BJ (cell line): ENCODE measurements around the gene NKD2. TPM values are rescaled to one million over a fixed set of nuclear protein-coding genes. Genes with fewer than 3 reads are reported as not detected.

Source experiments
- CTCF ChIA-PET: fragments of 350-600 bp; formaldehyde crosslinking; extraction: SDS; loops from one replicate; lab custom pipeline; 2021; ENCODE audit warnings: antibody characterized with exemption, inconsistent platforms; lab: Yijun Ruan, JAX
- POLR2A ChIA-PET: fragments of 300-600 bp; sonication (Branson Sonifier 250); formaldehyde crosslinking; extraction: SDS; loops from one replicate; lab custom pipeline; 2021; ENCODE audit warnings: antibody characterized with exemption; lab: Charles Lee
- DNase-seq: peaks from one replicate; pipeline ENCODE4 v3.0.0-alpha.2; 2011; ENCODE audit warnings: low read depth
- H3K27me3 ChIP-seq: 2 replicates; pipeline ENCODE4 v1.6.0; 2011; ENCODE audit warnings: low read length; ENCODE audit not compliant: control insufficient read depth, insufficient read depth
- H3K36me3 ChIP-seq: 2 replicates; pipeline ENCODE4 v1.5.1; 2011; ENCODE audit warnings: low read length; ENCODE audit not compliant: control insufficient read depth, insufficient read depth
- H3K4me3 ChIP-seq: 2 replicates; pipeline ENCODE4 v1.5.1; 2011; ENCODE audit warnings: low read depth, mild to moderate bottlenecking, control low read depth, low read length
- polyA plus RNA-seq: library from polyadenylated mRNA; depleted of rRNA; stranded (reverse); fragments of >200 nt; gene quantifications from 2 replicates; pipeline ENCODE4 v1.2.3, GENCODE V29; 2011
- TF ChIP-seq, protein P1 (sequence below): IDR thresholded peaks from 2 replicates; pipeline ENCODE4 v1.5.1; 2011; ENCODE audit warnings: low read depth, mild to moderate bottlenecking, control low read depth, inconsistent platforms, low read length, moderate library complexity; ENCODE audit not compliant: insufficient read depth

NKD2 gene
- polyA plus RNA-seq, 1 experiment = not detected

DNA sequence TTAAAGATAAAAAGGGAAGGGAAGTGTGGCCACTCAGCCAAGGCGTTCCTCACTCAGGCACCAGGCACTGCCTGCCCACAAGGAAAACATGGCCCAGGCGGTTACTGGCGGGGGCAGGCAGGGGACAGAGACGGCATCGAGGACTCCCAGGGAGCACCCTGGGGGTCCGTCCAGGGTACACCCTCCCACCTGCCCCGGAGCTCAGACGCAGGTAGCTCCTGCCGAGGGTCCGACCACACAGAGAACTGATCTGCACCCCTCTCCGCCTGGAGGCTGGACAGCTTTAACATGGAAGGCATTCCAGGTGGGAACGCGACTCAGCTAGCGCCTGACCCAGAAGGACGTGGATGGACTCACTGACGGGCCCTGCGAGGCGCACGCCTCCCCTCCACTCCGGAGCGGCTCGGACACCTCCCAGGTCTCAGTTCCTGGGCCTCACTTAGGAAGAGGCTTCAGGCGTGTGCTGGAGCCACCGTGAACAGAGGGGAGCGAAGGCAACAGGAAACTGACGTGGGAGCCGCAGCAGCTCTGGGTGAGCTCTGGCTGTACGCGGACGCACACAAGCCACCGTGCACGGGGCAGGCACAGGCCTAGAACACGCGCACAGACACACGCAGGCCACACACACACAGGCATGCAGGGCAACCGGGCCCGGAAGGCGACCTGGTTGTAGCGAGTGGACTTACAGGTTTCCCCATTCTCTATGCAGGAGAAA, 47.5 kb downstream of the NKD2 start:
- peaks cover 5% of the 10 kb centered on the region for H3K36me3 ChIP-seq
- H3K27me3 ChIP-seq = no peaks in the 10 kb centered on the region
- CTCF ChIA-PET = no interaction called here
- POLR2A ChIA-PET = no interaction called here
- DNase-seq = no peak
- no peak overlapping the region for H3K4me3 ChIP-seq
- TF ChIP-seq, protein P1, sequence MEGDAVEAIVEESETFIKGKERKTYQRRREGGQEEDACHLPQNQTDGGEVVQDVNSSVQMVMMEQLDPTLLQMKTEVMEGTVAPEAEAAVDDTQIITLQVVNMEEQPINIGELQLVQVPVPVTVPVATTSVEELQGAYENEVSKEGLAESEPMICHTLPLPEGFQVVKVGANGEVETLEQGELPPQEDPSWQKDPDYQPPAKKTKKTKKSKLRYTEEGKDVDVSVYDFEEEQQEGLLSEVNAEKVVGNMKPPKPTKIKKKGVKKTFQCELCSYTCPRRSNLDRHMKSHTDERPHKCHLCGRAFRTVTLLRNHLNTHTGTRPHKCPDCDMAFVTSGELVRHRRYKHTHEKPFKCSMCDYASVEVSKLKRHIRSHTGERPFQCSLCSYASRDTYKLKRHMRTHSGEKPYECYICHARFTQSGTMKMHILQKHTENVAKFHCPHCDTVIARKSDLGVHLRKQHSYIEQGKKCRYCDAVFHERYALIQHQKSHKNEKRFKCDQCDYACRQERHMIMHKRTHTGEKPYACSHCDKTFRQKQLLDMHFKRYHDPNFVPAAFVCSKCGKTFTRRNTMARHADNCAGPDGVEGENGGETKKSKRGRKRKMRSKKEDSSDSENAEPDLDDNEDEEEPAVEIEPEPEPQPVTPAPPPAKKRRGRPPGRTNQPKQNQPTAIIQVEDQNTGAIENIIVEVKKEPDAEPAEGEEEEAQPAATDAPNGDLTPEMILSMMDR = no peak

DNA sequence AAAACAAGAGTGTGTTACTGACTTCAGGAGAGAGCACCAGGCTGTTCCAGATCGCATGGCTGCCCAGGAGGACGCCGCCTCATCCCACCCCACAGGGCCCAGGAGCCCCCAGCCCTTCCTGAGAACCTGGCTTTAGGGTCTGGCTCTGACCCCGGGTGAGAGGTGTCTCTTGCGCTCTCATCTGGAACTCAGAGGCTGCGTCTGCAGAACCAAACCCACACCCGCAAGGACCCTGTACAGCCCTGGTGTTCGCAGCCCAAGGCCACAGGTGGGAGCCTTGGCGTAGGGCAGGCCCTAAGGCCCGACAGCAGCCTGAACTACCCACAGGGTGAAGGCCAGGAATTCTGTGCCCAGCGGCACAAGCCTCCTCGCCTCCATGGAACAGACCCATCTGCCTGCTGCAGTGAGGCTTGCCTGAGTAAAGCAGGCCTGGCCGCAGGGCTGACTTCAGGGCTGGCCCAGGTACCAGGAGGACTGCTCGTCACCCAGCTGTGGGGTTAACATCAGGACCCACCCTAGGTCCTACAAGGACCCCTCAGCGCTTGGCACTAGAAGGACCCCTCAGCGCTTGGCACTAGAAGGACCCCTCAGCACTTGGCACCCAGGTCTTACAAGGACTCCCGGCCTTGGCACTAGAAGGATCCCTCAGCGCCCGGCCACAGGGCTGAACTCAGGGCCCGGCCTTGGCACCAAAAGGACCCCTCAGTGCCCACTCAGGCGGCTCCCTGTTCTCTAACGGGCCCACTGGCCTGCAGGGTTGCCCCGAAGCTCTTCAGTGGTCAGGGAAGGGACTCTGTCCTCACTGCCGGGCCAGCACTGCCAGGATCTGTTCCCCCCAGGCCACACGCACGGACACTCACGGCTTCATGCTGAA, 48.2 kb downstream of the NKD2 start:
- Histone ChIP-seq H3K27me3 (no peaks in the 10 kb centered on the region), H3K36me3 (peaks cover 5% of the 10 kb centered on the region), H3K4me3 (no peak overlapping the region)
- TF ChIP-seq, protein P1 = no peak
- CTCF ChIA-PET = no interaction called here
- POLR2A ChIA-PET = no interaction called here
- DNase-seq = no peak

DNA sequence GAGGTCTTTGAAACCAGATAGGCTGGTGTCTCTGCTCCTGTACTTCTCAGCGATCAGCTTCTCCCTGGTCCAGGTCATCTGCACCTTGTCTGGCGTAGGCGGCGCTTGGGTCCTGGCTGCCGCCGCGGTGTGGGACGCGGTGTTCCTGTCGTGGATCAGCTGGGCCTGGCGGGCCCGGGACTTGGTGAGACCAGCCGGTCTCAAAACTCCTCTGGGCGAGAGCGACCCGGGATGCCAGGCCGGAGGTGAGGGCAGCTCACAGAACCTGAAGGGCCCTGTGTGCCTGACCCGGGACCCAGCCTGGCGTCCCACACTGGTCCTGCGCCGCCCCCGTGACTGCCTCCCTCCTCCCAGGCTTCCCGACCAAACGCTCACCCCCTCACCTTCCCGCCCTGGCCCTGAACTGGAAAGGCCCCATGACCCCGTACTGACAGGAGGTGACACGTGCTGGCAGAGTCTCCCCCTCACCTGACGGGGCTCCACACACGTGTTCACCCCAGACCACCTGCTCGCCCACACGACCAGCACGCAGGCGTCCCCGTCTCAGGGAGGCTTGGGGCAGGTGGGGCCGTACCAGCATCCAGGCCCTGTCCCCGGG, 49.0 kb downstream of the NKD2 start:
- POLR2A ChIA-PET = no interaction called here
- Histone ChIP-seq H3K4me3 (no peak overlapping the region), H3K27me3 (no peaks in the 10 kb centered on the region), H3K36me3 (peaks cover 5% of the 10 kb centered on the region)
- DNase-seq = no peak
- CTCF ChIA-PET = no interaction called here
- TF ChIP-seq, protein P1 = no peak

DNA sequence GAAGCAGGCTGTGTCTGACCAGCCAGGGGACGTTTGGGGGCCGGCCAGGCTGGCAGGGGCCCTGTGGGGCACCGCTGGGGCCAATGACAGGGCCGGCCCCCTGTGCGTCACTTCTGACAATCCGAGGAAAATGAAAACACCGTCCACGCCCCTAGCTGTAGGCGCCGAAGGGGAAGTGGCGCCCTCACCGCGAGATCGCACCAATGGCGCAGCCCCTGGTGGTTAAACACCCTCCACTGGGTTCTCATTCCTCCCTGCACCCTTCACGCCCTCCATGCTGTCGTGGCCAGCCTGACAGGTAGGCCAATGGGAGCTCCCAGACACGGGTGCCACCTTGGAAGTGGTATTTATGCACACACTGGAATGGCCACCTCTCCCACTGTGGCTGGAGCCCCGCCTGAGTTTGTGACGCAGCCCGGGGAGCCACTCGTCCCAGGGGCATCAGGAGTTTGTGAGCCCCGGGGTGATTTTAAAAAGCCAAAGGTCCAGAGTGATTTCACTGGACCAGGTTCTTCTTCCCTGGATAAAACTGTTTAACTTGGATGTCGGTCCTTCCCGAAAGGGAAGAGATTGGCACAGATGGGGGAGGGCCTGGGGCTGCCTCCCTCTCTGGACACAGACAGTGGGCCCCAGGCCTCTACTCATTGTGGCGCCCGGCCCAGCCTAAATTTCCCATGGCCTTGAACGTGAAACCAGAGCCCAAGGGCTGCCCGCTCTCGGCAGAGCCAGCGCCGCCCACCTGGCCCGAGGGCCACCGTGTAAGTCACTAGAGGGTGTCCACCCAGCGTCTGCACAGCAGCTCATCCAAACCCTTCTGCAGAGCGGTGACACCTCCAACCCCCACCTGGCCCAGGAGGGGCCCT, 49.7 kb downstream of the NKD2 start:
- Histone ChIP-seq H3K36me3 (peaks cover 3% of the 10 kb centered on the region), H3K4me3 (no peak overlapping the region), H3K27me3 (no peaks in the 10 kb centered on the region)
- POLR2A ChIA-PET = no interaction called here
- CTCF ChIA-PET = interaction anchor here (0.6 kb wide), 1 partner anchor 49 kb away, joined by 3 read pairs; no protein-coding TSS in a partner anchor
- TF ChIP-seq, protein P1 = no peak
- no peak for DNase-seq
